Hepatocyte (in vitro differentiated cells): ENCODE measurements around the gene GRM8. TPM values are rescaled to one million over a fixed set of nuclear protein-coding genes. Genes with fewer than 3 reads are reported as not detected.

ENCODE experiments used
- DNase-seq: peaks from one replicate; pipeline ENCODE4 v3.0.0-alpha.2; 2016; ENCODE audit warnings: low spot score
- H2AFZ ChIP-seq: fragments of 200-600 bp; sonication (generic); 2 replicates; pipeline ENCODE4 v1.6.0; 2016; ENCODE audit warnings: antibody characterized with exemption, mild to moderate bottlenecking
- H3K27ac ChIP-seq: fragments of 200-600 bp; sonication (generic); 2 replicates; pipeline ENCODE4 v1.5.1; 2016; ENCODE audit warnings: mild to moderate bottlenecking
- H3K27me3 ChIP-seq: fragments of 200-600 bp; sonication (generic); 2 replicates; pipeline ENCODE4 v1.6.1; 2016
- H3K36me3 ChIP-seq: fragments of 200-600 bp; sonication (generic); replicated peaks from 2 replicates; pipeline ENCODE4 v1.5.1; 2016; ENCODE audit warnings: low read depth; ENCODE audit not compliant: insufficient read depth
- H3K4me1 ChIP-seq: fragments of 200-600 bp; sonication (generic); 2 replicates; pipeline ENCODE4 v1.5.1; 2016; ENCODE audit warnings: mild to moderate bottlenecking, moderate library complexity; ENCODE audit not compliant: insufficient read depth
- H3K4me2 ChIP-seq: fragments of 200-600 bp; sonication (generic); 2 replicates; pipeline ENCODE4 v1.6.0; 2016
- H3K4me3 ChIP-seq: fragments of 200-600 bp; sonication (generic); 2 replicates; pipeline ENCODE4 v1.5.1; 2016; ENCODE audit warnings: mild to moderate bottlenecking
- H3K79me2 ChIP-seq: fragments of 200-600 bp; sonication (generic); 2 replicates; pipeline ENCODE4 v1.6.0; 2017; ENCODE audit warnings: mild to moderate bottlenecking
- H3K9me2 ChIP-seq: fragments of 200-600 bp; sonication (generic); replicated peaks from 2 replicates; pipeline ENCODE4 v1.6.0; 2017; ENCODE audit warnings: mild to moderate bottlenecking; ENCODE audit not compliant: insufficient read depth
- H3K9me3 ChIP-seq: fragments of 200-600 bp; sonication (generic); 2 replicates; pipeline ENCODE4 v1.5.1; 2016; ENCODE audit warnings: low read depth, mild to moderate bottlenecking
- H4K20me1 ChIP-seq: fragments of 200-600 bp; sonication (generic); 2 replicates; pipeline ENCODE4 v1.6.0; 2016; ENCODE audit warnings: mild to moderate bottlenecking; ENCODE audit not compliant: insufficient read depth, poor library complexity, severe bottlenecking
- CTCF ChIP-seq: fragments of 200-600 bp; sonication (generic); IDR thresholded peaks from 2 replicates; pipeline ENCODE4 v1.5.1; 2016; ENCODE audit warnings: antibody characterized with exemption, mild to moderate bottlenecking; ENCODE audit not compliant: poor library complexity
- EZH2 ChIP-seq: fragments of 200-600 bp; sonication (generic); IDR thresholded peaks from 2 replicates; pipeline ENCODE4 v1.6.1; 2016; ENCODE audit warnings: antibody characterized with exemption, mild to moderate bottlenecking, borderline replicate concordance
- EZH2phosphoT487 ChIP-seq: fragments of 200-600 bp; sonication (generic); IDR thresholded peaks from one replicate; pipeline ENCODE4 v1.6.1; 2018; ENCODE audit warnings: antibody characterized with exemption, mild to moderate bottlenecking, low read depth, moderate library complexity; ENCODE audit not compliant: unreplicated experiment, severe bottlenecking
- WGBS: methylation state at CpG from one replicate; pipeline ENCODE4 v1.1.6; 2016; ENCODE audit warnings: low lambda C conversion rate; ENCODE audit errors: missing lambda C conversion rate; 5-methylcytosine and 5-hydroxymethylcytosine counted together
- polyA plus RNA-seq: library from polyadenylated mRNA; unstranded; fragments of >200 nt; fragmentation: Nextera tagmentation; extraction: Ambion mirVana; gene quantifications from 2 replicates; pipeline ENCODE4 v1.2.1, GENCODE V29; 2016
- total RNA-seq: library from RNA; depleted of rRNA; stranded (reverse); fragments of >200 nt; gene quantifications from 2 replicates; pipeline ENCODE4 v1.2.3, GENCODE V29; 2014

Gene GRM8
- total and polyA plus RNA-seq, 2 experiments from 2014 or later: 0.62 to 4.5 TPM

- H3K4me3 ChIP-seq: no peak overlapping the region
- no peaks in the 10 kb centered on the region for H3K9me3 ChIP-seq
- no peak overlapping the region for H3K4me2 ChIP-seq
- H3K27ac ChIP-seq: no peak overlapping the region
- H3K36me3 ChIP-seq: no peaks in the 10 kb centered on the region
- DNase-seq: no peak
- H2AFZ ChIP-seq: no peak overlapping the region
- H3K27me3 ChIP-seq: no peaks in the 10 kb centered on the region
- TF ChIP-seq CTCF: no peak
- H3K4me1 ChIP-seq: no peaks in the 10 kb centered on the region
- 54% methylated on average over 8 of the region's 8 CpGs for WGBS
- H3K9me2 ChIP-seq: no peaks in the 10 kb centered on the region
- H4K20me1 ChIP-seq: no peaks in the 10 kb centered on the region
- H3K79me2 ChIP-seq: no peaks in the 10 kb centered on the region
These were observed 101.4 kb downstream of the GRM8 start for GRCh38 chr7:127151379-127151778.

- no peaks in the 10 kb centered on the region for H3K36me3 ChIP-seq
- H3K4me2 ChIP-seq: no peak overlapping the region
- no peak overlapping the region for H3K27ac ChIP-seq
- H3K9me2 ChIP-seq: no peaks in the 10 kb centered on the region
- TF ChIP-seq EZH2 (no peak), CTCF (no peak), EZH2phosphoT487 (no peak)
- no peaks in the 10 kb centered on the region for H3K27me3 ChIP-seq
- no peak for DNase-seq
- no peaks in the 10 kb centered on the region for H3K9me3 ChIP-seq
- no peaks in the 10 kb centered on the region for H3K4me1 ChIP-seq
- H3K4me3 ChIP-seq: no peak overlapping the region
- 63% methylated on average over 2 of the region's 2 CpGs for WGBS
- H2AFZ ChIP-seq: no peak overlapping the region
- H4K20me1 ChIP-seq: no peaks in the 10 kb centered on the region
- no peaks in the 10 kb centered on the region for H3K79me2 ChIP-seq
These were observed 102.2 kb downstream of the GRM8 start for GRCh38 chr7:127150543-127150942.

- no peak overlapping the region for H3K4me2 ChIP-seq
- no peak overlapping the region for H3K27ac ChIP-seq
- H3K4me3 ChIP-seq: no peak overlapping the region
- no peaks in the 10 kb centered on the region for H3K79me2 ChIP-seq
- no peaks in the 10 kb centered on the region for H3K9me2 ChIP-seq
- no peaks in the 10 kb centered on the region for H4K20me1 ChIP-seq
- H3K9me3 ChIP-seq: no peaks in the 10 kb centered on the region
- H3K4me1 ChIP-seq: no peaks in the 10 kb centered on the region
- no peak for DNase-seq
- 82% methylated on average over 4 of the region's 4 CpGs for WGBS
- no peak for TF ChIP-seq CTCF
- no peaks in the 10 kb centered on the region for H3K36me3 ChIP-seq
- no peak overlapping the region for H2AFZ ChIP-seq
- no peaks in the 10 kb centered on the region for H3K27me3 ChIP-seq
These were observed 105.8 kb downstream of the GRM8 start for GRCh38 chr7:127146746-127147536.

DNA sequence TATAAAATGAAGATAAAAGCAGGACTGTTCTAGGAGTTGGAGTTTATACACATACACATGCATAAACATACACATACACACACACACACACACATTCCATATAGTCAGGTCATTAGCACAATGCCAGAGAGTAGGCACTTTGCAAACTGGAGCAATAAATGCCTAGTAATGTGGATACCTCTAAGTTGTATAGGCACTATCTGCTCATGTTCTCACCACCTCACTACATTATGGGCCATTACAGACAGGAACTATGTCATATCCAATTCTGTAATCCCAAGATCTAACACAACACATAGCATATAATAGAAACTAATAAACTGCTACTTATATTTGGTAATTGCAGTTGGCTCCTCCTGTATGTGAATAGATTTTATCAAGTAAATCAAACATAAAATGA is 115.6 kb downstream of the GRM8 start:
- H3K27me3 ChIP-seq: no peaks in the 10 kb centered on the region
- H3K27ac ChIP-seq: no peak overlapping the region
- H3K79me2 ChIP-seq: no peaks in the 10 kb centered on the region
- H3K4me1 ChIP-seq: no peaks in the 10 kb centered on the region
- TF ChIP-seq EZH2: no peak
- no peak for TF ChIP-seq EZH2phosphoT487
- TF ChIP-seq CTCF: no peak
- H2AFZ ChIP-seq: no peak overlapping the region
- no peaks in the 10 kb centered on the region for H3K9me2 ChIP-seq
- no peaks in the 10 kb centered on the region for H3K36me3 ChIP-seq
- no peak for DNase-seq
- no peaks in the 10 kb centered on the region for H3K9me3 ChIP-seq
- no peak overlapping the region for H3K4me2 ChIP-seq
- H3K4me3 ChIP-seq: no peak overlapping the region
- H4K20me1 ChIP-seq: no peaks in the 10 kb centered on the region
